ENCODE data around the gene BUD23.

DNA sequence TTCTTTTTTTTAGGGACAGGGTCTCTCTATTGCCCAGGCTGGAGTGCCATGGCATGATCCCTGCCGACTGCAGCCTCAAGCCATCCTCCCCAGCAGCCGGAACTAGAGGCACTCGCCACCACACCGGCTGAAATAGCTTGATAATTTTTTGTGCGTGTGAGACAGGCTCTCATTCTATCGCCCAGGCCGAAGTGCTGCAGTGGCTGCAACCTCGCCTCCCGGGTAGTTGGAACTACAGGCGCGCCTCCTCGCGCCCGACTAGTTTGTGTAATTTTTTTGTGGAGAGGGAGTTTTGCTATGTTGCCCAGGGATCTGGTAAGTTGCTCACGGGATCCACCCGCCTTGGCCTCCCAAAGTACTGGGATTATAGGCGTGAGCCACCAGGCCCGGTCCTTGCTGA lies 1.9 kb downstream of the BUD23 start:
- TF ChIP-seq, protein P1, sequence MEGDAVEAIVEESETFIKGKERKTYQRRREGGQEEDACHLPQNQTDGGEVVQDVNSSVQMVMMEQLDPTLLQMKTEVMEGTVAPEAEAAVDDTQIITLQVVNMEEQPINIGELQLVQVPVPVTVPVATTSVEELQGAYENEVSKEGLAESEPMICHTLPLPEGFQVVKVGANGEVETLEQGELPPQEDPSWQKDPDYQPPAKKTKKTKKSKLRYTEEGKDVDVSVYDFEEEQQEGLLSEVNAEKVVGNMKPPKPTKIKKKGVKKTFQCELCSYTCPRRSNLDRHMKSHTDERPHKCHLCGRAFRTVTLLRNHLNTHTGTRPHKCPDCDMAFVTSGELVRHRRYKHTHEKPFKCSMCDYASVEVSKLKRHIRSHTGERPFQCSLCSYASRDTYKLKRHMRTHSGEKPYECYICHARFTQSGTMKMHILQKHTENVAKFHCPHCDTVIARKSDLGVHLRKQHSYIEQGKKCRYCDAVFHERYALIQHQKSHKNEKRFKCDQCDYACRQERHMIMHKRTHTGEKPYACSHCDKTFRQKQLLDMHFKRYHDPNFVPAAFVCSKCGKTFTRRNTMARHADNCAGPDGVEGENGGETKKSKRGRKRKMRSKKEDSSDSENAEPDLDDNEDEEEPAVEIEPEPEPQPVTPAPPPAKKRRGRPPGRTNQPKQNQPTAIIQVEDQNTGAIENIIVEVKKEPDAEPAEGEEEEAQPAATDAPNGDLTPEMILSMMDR (IDR thresholded peaks at IDR 0.05 in 8 of 11, conservative IDR thresholded peaks at IDR 0.05 in 3 of 11), result no peak
- TF ChIP-seq POLR2AphosphoS5 (IDR thresholded peaks at IDR 0.05) (no peak), POLR2A (IDR thresholded peaks at IDR 0.05) (no peak)

Measured in spleen (tissue), 7 donors.